Measurements from ENCODE around the gene NOM1.

The NOM1 gene

DNA sequence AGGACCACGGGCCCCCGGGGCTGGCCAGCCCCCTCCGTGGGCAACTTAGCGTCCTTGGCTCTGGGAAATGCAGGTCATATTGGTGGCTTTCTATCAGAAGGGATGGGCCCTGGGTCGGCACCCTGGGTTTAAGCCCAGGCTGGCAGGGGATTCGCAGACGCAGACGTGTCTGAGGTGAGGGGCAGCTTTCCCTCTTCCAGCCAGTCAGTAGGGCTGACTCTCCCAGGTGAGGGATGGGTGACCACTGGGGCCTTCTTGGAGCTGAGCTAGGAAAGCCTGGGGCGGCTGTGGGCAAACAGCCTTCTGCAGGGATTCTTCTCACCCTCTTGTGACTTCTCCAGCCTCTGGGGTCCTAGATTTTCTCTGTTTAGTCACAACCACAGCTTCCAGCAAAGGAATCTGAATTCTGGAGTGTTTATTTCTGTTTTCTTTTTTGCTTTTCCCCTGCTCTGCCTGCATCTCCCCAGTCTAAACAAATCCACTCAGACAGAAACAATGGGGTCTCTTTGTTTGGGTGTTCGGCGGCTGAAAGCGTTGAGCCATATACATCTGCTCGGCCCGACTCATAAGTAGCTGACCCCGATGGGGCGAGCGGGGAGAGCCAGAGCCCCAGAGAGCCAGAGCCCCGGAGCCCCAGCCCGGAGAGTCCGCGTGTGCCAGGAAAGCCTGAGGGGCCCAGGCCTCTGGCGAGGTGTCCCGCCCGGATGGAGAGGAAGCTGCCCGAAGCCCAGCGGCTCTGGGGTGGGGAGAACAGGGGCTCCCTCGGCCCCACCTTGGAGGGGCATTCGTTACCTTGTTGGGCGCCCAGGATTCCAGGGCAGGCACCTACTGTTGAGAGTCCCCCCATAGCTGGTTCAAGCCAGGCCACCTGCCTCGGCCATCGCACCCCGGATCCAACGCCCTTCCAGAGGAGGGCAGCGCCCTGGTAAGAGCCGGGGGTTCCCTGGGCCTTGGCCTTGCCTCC lies 59.0 kb downstream of the NOM1 start:
- no peak for DNase-seq (ENCODE audit: extremely low read depth, insufficient read length)
- no peak overlapping the region for H3K4me3 ChIP-seq (replicated peaks; ENCODE audit: low read depth, low read length)
- TF ChIP-seq, protein P1, sequence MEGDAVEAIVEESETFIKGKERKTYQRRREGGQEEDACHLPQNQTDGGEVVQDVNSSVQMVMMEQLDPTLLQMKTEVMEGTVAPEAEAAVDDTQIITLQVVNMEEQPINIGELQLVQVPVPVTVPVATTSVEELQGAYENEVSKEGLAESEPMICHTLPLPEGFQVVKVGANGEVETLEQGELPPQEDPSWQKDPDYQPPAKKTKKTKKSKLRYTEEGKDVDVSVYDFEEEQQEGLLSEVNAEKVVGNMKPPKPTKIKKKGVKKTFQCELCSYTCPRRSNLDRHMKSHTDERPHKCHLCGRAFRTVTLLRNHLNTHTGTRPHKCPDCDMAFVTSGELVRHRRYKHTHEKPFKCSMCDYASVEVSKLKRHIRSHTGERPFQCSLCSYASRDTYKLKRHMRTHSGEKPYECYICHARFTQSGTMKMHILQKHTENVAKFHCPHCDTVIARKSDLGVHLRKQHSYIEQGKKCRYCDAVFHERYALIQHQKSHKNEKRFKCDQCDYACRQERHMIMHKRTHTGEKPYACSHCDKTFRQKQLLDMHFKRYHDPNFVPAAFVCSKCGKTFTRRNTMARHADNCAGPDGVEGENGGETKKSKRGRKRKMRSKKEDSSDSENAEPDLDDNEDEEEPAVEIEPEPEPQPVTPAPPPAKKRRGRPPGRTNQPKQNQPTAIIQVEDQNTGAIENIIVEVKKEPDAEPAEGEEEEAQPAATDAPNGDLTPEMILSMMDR (IDR thresholded peaks at IDR 0.05; ENCODE audit: insufficient read depth, low read length, poor library complexity, severe bottlenecking) = no peak
- H3K36me3 ChIP-seq (ENCODE audit: control insufficient read depth, insufficient read depth, low read length) = no peaks in the 10 kb centered on the region
- H3K27me3 ChIP-seq (replicated peaks; ENCODE audit: control insufficient read depth, insufficient read depth, low read length) = no peaks in the 10 kb centered on the region; the same call in 1 of the 2 replicates

DNA sequence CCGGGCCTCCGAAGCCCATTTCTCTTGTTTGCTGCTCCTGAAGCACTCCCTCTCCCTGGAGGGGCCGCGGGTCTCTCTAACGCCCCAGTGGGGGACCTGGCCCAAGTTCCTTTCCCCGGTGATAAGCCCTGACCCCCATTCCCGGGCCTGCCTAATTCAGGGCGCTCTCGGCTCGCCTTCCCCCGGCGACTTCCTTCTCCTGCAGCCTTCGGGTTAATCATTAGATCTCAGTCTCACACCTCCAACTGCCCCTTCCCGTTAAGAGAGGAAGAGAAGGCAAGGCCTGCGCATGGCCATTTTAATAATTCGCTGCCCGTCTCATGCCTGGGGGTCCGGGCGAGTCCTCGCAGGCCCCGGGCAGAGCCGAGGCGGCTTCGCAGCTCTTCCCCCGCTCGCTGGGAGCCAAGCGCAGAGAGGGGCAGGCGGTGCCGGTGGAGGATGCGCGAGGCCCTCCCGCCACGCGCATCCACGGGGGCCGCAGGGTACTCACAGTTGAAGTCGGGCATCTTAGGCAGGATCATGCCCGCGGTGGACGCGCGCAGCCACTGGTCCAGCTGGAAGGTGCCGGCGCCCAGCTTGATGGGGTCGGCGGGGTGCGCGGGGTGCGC lies 59.8 kb downstream of the NOM1 start:
- H3K4me3 ChIP-seq (replicated peaks; ENCODE audit: low read depth, low read length) = peak overlapping the region; percentile 47
- peak; percentile 52 for DNase-seq (ENCODE audit: extremely low read depth, insufficient read length)
- TF ChIP-seq, protein P1 (IDR thresholded peaks at IDR 0.05; ENCODE audit: insufficient read depth, low read length, poor library complexity, severe bottlenecking) = no peak

DNA sequence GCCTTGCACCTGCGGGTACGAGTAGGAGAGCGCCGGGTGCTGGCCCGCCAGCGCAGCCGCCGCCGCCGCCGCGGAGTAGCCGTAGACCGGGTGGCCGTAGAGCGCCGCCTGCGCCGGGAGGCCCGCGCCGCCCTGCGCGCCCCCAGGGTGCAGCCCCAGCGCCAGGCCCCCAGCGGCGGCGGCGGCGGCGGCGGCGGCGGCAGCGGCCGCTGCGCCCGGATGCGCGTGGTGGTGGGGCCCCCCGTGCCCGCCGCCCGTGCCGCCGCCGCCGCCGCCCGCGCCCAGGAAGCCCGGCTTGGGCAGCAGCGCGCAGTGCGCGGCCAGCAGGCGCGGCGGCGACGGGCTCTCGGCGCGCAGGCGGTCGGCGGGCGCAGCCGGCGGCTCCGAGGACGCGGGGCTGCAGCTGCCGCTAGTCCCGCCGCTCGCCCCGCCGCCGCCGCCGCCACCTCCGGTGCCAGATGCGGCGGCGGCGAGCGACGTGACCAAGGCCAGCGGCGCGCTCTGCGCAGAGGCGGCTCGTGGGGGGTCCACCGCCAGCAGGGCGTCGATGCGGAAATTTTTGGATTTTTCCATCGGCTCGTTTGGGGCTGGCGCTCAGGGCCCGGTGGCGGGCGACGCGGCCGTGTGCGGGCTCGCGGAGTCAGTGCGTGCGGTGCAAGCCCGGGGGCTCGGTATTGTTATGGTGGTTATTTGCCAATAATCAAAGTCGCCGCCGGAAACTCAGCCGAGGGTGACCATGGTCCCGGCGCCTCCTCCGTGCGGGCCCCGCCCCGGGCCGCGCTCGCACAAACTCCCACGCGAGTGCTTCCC lies 60.5 kb downstream of the NOM1 start:
- TF ChIP-seq, protein P1 (IDR thresholded peaks at IDR 0.05; ENCODE audit: insufficient read depth, low read length, poor library complexity, severe bottlenecking) = no peak
- Histone ChIP-seq H3K36me3 (ENCODE audit: control insufficient read depth, insufficient read depth, low read length) (no peaks in the 10 kb centered on the region), H3K27me3 (replicated peaks; ENCODE audit: control insufficient read depth, insufficient read depth, low read length) (no peaks in the 10 kb centered on the region; the same call in 1 of the 2 replicates), H3K4me3 (replicated peaks; ENCODE audit: low read depth, low read length) (peak overlapping the region; percentile 73)
- no peak for DNase-seq (ENCODE audit: extremely low read depth, insufficient read length)

More for the DNA sequence above, 59.8 kb downstream of the NOM1 start:
- Histone ChIP-seq H3K36me3 (ENCODE audit: control insufficient read depth, insufficient read depth, low read length) (no peaks in the 10 kb centered on the region), H3K27me3 (replicated peaks; ENCODE audit: control insufficient read depth, insufficient read depth, low read length) (no peaks in the 10 kb centered on the region; the same call in 1 of the 2 replicates)

DNA sequence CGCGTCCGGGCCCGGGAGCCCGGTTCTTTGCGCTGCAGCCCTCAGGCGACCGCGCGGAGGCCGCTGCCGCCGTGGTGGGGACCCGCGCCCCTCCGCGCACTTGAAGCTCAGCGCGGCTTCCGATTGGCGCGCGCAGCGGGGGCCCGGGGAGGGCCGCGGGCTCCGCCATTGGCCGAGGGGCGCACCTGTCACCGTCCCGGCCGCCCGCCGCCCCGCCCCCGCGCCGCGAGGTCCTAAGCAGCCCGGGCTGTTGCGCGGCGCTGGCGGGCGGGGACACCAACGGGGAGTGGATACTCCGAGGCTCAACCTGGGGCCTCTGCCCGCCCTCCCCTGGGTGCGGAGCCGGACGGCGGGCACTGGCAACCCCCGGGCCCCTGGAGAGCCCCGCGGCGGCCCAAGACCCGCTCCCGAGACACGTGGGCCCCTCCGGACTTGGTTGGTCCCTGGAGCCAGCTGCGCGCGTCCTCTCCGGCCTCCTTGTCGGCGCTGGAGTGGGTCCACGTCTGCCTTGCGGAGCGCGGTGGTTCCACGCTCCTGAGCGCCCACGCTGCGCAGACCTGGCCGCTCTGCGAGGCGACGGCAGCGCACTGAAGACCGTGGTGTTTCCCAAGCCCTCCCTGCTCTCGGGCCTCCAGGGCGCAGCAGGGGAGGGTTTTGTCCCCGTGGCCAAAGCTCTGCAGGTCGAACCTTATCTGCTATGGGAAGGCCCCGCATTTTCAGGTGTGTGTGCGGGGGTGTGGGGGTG lies 61.2 kb downstream of the NOM1 start, which contains the start of gene MNX1:
TSS of gene MNX1 (minus strand) at position 76 of the 745 bp plus-strand sequence. CDS start 313 bp downstream, outside the sequence.
- DNase-seq (ENCODE audit: extremely low read depth, insufficient read length) = peak; percentile 90
- no peaks in the 10 kb centered on the region for H3K36me3 ChIP-seq (ENCODE audit: control insufficient read depth, insufficient read depth, low read length)
- H3K4me3 ChIP-seq (replicated peaks; ENCODE audit: low read depth, low read length) = peak within 1 kb of the TSS; percentile 73
- TF ChIP-seq, protein P1 (IDR thresholded peaks at IDR 0.05; ENCODE audit: insufficient read depth, low read length, poor library complexity, severe bottlenecking) = no peak
- H3K27me3 ChIP-seq (replicated peaks; ENCODE audit: control insufficient read depth, insufficient read depth, low read length) = no peaks in the 10 kb centered on the region; the same call in 1 of the 2 replicates
